ENCODE results near the gene RBM19. TPM values are rescaled to one million over a fixed set of nuclear protein-coding genes. Genes with fewer than 3 reads are reported as not detected.

The RBM19 gene
- total and polyA plus RNA-seq, 2 donors (not counting 3 experiments of a cell fraction or from before 2014, with no cell fraction given) = 13.2 to 34.4 TPM

GRCh38 chr12:113894697-113895096 is 71.4 kb downstream of the RBM19 start:
- Histone ChIP-seq H3K27ac (ENCODE audit: insufficient read depth, low read depth, low read length) (no peak overlapping the region), H3K4me1 (ENCODE audit: control insufficient read depth, extremely low read depth, insufficient read depth, low read length) (no peaks in the 10 kb centered on the region), H4K20me1 (replicated peaks; ENCODE audit: control insufficient read depth, extremely low read depth, insufficient read depth, low read length) (no peaks in the 10 kb centered on the region), H3K79me2 (ENCODE audit: control insufficient read depth, insufficient read depth, low read length) (no peaks in the 10 kb centered on the region), H3K9ac (replicated peaks; ENCODE audit: extremely low read depth, insufficient read depth, low read length) (no peak overlapping the region), H3K4me2 (ENCODE audit: insufficient read depth, low read length) (no peak overlapping the region), H2AFZ (ENCODE audit: low read depth, low read length) (no peak overlapping the region), H3K4me3 (replicated peaks in 1 of 3; ENCODE audit: insufficient read depth in 1 of 3, low read depth in 1 of 3, low read length in 3 of 3) (no peak overlapping the region), H3K9me3 (replicated peaks; ENCODE audit: control insufficient read depth, insufficient read depth, low read length) (no peaks in the 10 kb centered on the region), H3K27me3 (ENCODE audit: control insufficient read depth in 2 of 2, insufficient read depth in 2 of 2, low read length in 2 of 2) (no peaks in the 10 kb centered on the region), H3K9me1 (replicated peaks; ENCODE audit: control insufficient read depth, extremely low read depth, insufficient read depth, low read length) (no peaks in the 10 kb centered on the region), H3K36me3 (ENCODE audit: control insufficient read depth in 2 of 2, extremely low read depth in 1 of 2, insufficient read depth in 2 of 2, low read length in 2 of 2) (no peaks in the 10 kb centered on the region)
- ChIA-PET CTCF (no interaction called here), POLR2A (no interaction called here)
- no peak for TF ChIP-seq GATA2 (IDR thresholded peaks at IDR 0.05; ENCODE audit: insufficient read depth, insufficient read length, low read depth, low read length)
- TF ChIP-seq MYC (IDR thresholded peaks at IDR 0.05; ENCODE audit: low read depth, low read length) = no peak
- no peak for TF ChIP-seq POLR2AphosphoS5 (IDR thresholded peaks at IDR 0.05; ENCODE audit: insufficient read depth, low read depth, low read length)
- TF ChIP-seq, protein P1, sequence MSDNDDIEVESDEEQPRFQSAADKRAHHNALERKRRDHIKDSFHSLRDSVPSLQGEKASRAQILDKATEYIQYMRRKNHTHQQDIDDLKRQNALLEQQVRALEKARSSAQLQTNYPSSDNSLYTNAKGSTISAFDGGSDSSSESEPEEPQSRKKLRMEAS (IDR thresholded peaks at IDR 0.05; ENCODE audit: insufficient read depth, insufficient read length) = no peak
- TF ChIP-seq JUN (IDR thresholded peaks at IDR 0.05; ENCODE audit: borderline replicate concordance, insufficient read depth, insufficient read length, low read depth) = no peak
- TF ChIP-seq EZH2 (IDR thresholded peaks at IDR 0.05; ENCODE audit: borderline replicate concordance, low read depth, low read length, severe bottlenecking) = no peak
- TF ChIP-seq FOS (IDR thresholded peaks at IDR 0.05; ENCODE audit: borderline replicate concordance, insufficient read depth, low read length) = no peak
- no peak for TF ChIP-seq POLR2A (IDR thresholded peaks at IDR 0.05; ENCODE audit: low read depth, low read length)
- no peak for TF ChIP-seq CTCF (IDR thresholded peaks at IDR 0.05; ENCODE audit: extremely low read depth in 1 of 2, insufficient read depth in 1 of 2, low read depth in 1 of 2, low read length in 2 of 2)
- intact Hi-C loops (cut with micrococcal nuclease) (no loop called here), dilution Hi-C loops (cut with MboI; ENCODE audit: extremely low pct_ligation_motif_present, low sequenced_read_pairs) (no loop called here)
- FAIRE-seq = no peak
- no TSS peak for BruUV-seq (replicated peaks)
- DNase-seq (ENCODE audit: low read depth, low spot score) = no peak

All from endothelial cell of umbilical vein (primary cell).